ENCODE data around the gene CSNK1E. TPM values are rescaled to one million over a fixed set of nuclear protein-coding genes. Genes with fewer than 3 reads are reported as not detected.

CSNK1E gene
- total RNA-seq, 1 experiment from 2014 or later = 62.7 TPM

GRCh38 chr22:38240734-38241252 lies 76.4 kb downstream of the CSNK1E start:
- DNase-seq (ENCODE audit: low read depth) = peak; percentile 83
- in situ Hi-C loops (cut with HindIII; ENCODE audit: low pct_unique_long_range_greater_than_20kb, low sequenced_read_pairs) = no loop called here

Other genes starting within 250 kb of the CSNK1E start
- not detected in 2 replicates for gene SLC16A8, start 233.2 kb downstream of the CSNK1E start, total RNA-seq (2014; rRNA removed; shearing (Covaris generic); ENCODE audit: low replicate concordance)
- 4.0 and 8.1 TPM in 2 replicates for gene BAIAP2L2, start 206.7 kb downstream of the CSNK1E start, total RNA-seq (2014; rRNA removed; shearing (Covaris generic); ENCODE audit: low replicate concordance)
- gene PLA2G6, start 135.6 kb downstream of the CSNK1E start, total RNA-seq (2014; rRNA removed; shearing (Covaris generic); ENCODE audit: low replicate concordance) = 12.6 and 13.4 TPM in 2 replicates
- 24.5 and 29.3 TPM in 2 replicates for gene MAFF, start 115.4 kb downstream of the CSNK1E start, total RNA-seq (2014; rRNA removed; shearing (Covaris generic); ENCODE audit: low replicate concordance)
- 31.2 and 46.9 TPM in 2 replicates for gene TMEM184B, start 44.4 kb downstream of the CSNK1E start, total RNA-seq (2014; rRNA removed; shearing (Covaris generic); ENCODE audit: low replicate concordance)
- 0.20 and 1.5 TPM in 2 replicates for gene KCNJ4, start 137.8 kb upstream of the CSNK1E start, total RNA-seq (2014; rRNA removed; shearing (Covaris generic); ENCODE audit: low replicate concordance)
- 198 and 250 TPM in 2 replicates for gene KDELR3, start 150.7 kb upstream of the CSNK1E start, total RNA-seq (2014; rRNA removed; shearing (Covaris generic); ENCODE audit: low replicate concordance)
- gene DDX17, start 188.9 kb upstream of the CSNK1E start, total RNA-seq (2014; rRNA removed; shearing (Covaris generic); ENCODE audit: low replicate concordance) = 214 and 378 TPM in 2 replicates